Stimulated activated naive CD8-positive, alpha-beta T cell treated with anti-CD3 and anti-CD28 coated beads, Interleukin-15, Interleukin-2, amounts not matched to agents 100 ng/mL and 50 ng/mL, for 24 hours (primary cell): ENCODE measurements around the gene NSD1.

Experiments used
- H3K27ac Mint-ChIP-seq: one replicate; pipeline ENCODE4 v1.8.0; 2021; ENCODE audit warnings: mild to moderate bottlenecking, mixed read lengths
- H3K27me3 Mint-ChIP-seq: one replicate; pipeline ENCODE4 v1.8.0; 2021; ENCODE audit warnings: mixed read lengths
- H3K36me3 Mint-ChIP-seq: one replicate; pipeline ENCODE4 v1.8.0; 2021; ENCODE audit warnings: low read depth, mixed read lengths
- H3K4me1 Mint-ChIP-seq: one replicate; pipeline ENCODE4 v1.8.0; 2021; ENCODE audit warnings: low read depth, mixed read lengths
- H3K4me3 Mint-ChIP-seq: one replicate; pipeline ENCODE4 v1.8.0; 2021; ENCODE audit warnings: mild to moderate bottlenecking, mixed read lengths
- H3K9me3 Mint-ChIP-seq: one replicate; pipeline ENCODE4 v1.8.0; 2021; ENCODE audit warnings: mixed read lengths

Gene NSD1

DNA sequence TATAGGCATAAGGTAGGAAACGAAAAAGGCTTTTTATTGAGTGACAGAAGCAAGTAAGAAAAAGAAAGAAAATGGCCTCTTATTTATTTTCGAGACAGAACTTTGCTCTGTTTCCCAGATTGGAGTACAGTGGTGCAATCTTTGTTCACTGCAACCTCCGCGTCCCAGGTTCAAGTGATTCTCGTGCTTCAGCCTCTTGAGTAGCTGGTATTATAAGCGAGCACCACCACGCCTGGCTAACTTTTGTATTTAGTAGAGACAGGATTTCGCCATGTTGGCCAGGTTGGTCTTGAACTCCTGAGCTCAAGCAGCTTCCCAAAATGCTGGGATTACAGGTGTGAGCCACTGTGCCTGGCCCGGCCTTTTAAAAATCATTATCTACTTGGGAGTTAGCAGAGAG lies 70.7 kb downstream of the NSD1 start:
- Mint-ChIP-seq H3K27ac (no peak overlapping the region), H3K27me3 (no peaks in the 10 kb centered on the region), H3K36me3 (peaks cover 43% of the 10 kb centered on the region), H3K9me3 (no peaks in the 10 kb centered on the region), H3K4me1 (no peaks in the 10 kb centered on the region), H3K4me3 (no peak overlapping the region)

DNA sequence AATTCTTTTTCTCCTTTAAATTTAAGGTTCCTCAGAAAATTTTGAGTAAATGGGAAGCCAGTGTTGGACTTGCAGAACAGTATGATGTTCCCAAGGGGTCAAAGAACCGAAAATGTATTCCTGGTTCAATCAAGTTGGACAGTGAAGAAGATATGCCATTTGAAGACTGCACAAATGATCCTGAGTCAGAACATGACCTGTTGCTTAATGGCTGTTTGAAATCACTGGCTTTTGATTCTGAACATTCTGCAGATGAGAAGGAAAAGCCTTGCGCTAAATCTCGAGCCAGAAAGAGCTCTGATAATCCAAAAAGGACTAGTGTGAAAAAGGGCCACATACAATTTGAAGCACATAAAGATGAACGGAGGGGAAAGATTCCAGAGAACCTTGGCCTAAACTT lies 76.0 kb downstream of the NSD1 start:
- Mint-ChIP-seq H3K27me3 (no peaks in the 10 kb centered on the region), H3K4me1 (no peaks in the 10 kb centered on the region), H3K27ac (no peak overlapping the region), H3K36me3 (peaks cover 72% of the 10 kb centered on the region), H3K9me3 (no peaks in the 10 kb centered on the region), H3K4me3 (no peak overlapping the region)

DNA sequence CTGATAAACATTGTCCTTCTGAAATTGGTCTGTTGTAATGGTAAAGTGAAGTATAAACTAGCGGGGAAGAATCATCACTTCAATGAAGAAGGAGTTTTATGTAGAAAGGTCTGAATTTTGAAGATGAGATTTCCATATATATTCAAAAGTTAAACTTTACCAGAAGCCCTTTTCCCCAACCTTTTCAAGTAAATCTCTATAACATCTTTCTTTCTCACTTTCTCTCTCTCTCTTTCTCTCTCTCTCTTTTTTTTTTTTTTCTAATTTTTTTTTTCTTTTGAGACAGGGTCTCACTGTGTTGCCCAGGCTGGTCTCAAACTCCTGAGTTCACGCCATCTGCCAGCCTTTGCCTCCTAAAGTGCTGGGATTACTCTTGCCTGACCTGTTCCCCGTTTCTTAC lies 78.7 kb downstream of the NSD1 start:
- H3K36me3 Mint-ChIP-seq = peaks cover 78% of the 10 kb centered on the region
- no peaks in the 10 kb centered on the region for H3K9me3 Mint-ChIP-seq
- no peak overlapping the region for H3K27ac Mint-ChIP-seq
- no peak overlapping the region for H3K4me3 Mint-ChIP-seq
- H3K27me3 Mint-ChIP-seq = no peaks in the 10 kb centered on the region
- H3K4me1 Mint-ChIP-seq = peaks cover 5% of the 10 kb centered on the region

DNA sequence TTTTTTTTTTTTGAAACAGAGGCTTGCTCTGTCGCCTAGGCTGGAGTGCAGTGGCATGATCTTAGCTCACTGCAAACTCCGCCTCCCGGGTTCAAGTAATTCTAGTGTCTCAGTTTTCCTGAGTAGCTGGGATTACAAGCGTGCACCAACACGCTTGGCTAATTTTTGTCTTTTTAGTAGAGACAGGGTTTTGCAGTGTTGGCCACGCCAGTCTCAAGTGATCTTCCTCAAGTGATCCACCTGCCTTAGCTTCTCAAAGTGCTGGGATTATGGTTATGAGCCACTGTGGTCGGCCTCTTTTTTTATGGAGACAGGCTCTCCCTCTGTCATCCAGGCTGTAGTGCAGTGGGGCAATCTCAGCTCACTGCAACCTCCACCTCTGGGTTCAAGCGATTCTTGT lies 87.0 kb downstream of the NSD1 start:
- H3K4me3 Mint-ChIP-seq = no peak overlapping the region
- peaks cover 24% of the 10 kb centered on the region for H3K4me1 Mint-ChIP-seq
- peaks cover 48% of the 10 kb centered on the region for H3K36me3 Mint-ChIP-seq
- H3K27ac Mint-ChIP-seq = no peak overlapping the region
- H3K9me3 Mint-ChIP-seq = no peaks in the 10 kb centered on the region
- no peaks in the 10 kb centered on the region for H3K27me3 Mint-ChIP-seq

DNA sequence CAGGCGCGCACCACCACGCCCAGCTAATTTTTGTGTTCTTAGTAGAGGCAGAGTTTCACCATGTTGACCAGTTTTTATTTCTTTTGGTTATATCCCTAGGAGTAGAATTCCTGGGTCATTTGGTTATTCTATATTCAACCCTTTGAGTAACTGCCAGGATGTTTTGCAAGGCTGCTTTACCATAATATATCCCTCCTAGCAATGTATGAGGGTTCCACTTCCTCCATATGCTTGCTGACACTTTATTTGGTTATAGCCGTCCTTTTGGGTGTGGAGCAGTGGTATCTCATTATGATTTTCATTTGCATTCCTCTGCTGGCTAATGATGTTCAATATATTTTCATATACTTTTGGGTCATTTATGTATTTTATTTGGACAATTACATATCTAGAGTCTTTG lies 88.7 kb downstream of the NSD1 start:
- Mint-ChIP-seq H3K9me3 (no peaks in the 10 kb centered on the region), H3K4me1 (peaks cover 19% of the 10 kb centered on the region), H3K27me3 (no peaks in the 10 kb centered on the region), H3K36me3 (peaks cover 42% of the 10 kb centered on the region), H3K27ac (no peak overlapping the region), H3K4me3 (no peak overlapping the region)

DNA sequence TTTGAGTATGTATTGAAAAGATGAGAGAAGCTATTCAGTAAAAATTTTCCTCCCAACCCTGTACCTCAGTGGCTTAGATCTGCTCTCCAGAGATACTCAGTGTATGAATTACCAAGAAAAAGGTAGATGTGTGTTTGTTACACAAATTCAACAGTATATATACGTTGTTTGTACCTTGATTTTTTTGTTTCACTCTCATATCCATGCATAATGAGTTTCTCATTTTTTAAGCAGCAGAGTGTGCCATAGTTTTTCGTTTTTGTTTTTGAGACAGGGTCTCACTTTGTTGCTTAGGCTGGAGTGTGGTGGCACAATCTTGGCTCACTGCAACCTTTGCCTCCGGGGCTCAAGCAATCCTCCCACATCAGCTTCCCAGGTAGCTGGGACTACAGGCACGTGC lies 92.2 kb downstream of the NSD1 start:
- peaks cover 47% of the 10 kb centered on the region for H3K36me3 Mint-ChIP-seq
- H3K4me1 Mint-ChIP-seq = peaks cover 11% of the 10 kb centered on the region
- no peaks in the 10 kb centered on the region for H3K27me3 Mint-ChIP-seq
- H3K9me3 Mint-ChIP-seq = no peaks in the 10 kb centered on the region
- H3K27ac Mint-ChIP-seq = no peak overlapping the region
- H3K4me3 Mint-ChIP-seq = no peak overlapping the region

DNA sequence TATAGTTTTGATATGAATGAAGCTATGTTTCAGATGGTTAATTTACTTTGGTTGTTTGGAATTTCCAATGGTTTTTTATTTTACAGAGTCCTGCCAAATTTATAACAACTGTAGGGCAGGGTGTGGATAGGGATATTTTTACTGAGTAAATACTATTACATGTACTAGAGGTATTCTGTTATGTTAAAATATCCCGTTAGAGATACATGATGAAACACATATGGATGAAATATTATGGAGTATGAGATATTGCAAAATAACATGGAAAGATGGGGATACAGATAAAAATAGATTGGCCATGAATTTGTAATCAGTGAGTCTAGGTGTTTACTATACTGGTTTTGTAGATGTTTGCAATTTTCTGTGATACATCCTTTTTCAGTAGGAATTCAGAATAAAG lies 93.3 kb downstream of the NSD1 start:
- Mint-ChIP-seq H3K4me1 (peaks cover 7% of the 10 kb centered on the region), H3K36me3 (peaks cover 40% of the 10 kb centered on the region)

DNA sequence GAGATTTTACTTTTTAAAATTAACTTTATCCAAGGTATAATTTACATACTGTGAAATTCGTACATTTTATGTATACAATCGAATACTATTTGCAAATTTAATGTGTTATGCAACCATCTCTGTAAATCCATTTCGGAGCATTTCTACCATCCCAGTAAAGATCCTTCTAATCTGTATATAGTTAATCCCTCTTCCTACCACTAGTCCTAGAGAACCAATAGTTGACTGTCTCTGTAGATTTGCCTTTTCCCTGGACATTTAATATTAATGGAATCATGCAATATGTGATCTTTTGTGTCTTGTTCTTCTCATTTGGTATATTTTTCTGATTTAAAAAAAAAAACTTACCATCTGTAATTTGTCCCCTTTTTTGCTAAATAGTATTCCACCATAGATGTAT lies 95.2 kb downstream of the NSD1 start:
- Mint-ChIP-seq H3K36me3 (peaks cover 45% of the 10 kb centered on the region), H3K9me3 (no peaks in the 10 kb centered on the region), H3K27ac (no peak overlapping the region), H3K27me3 (no peaks in the 10 kb centered on the region), H3K4me3 (no peak overlapping the region), H3K4me1 (peaks cover 13% of the 10 kb centered on the region)

More for the DNA sequence above, 93.3 kb downstream of the NSD1 start:
- H3K27me3 Mint-ChIP-seq = no peaks in the 10 kb centered on the region
- no peak overlapping the region for H3K4me3 Mint-ChIP-seq
- no peaks in the 10 kb centered on the region for H3K9me3 Mint-ChIP-seq
- no peak overlapping the region for H3K27ac Mint-ChIP-seq

DNA sequence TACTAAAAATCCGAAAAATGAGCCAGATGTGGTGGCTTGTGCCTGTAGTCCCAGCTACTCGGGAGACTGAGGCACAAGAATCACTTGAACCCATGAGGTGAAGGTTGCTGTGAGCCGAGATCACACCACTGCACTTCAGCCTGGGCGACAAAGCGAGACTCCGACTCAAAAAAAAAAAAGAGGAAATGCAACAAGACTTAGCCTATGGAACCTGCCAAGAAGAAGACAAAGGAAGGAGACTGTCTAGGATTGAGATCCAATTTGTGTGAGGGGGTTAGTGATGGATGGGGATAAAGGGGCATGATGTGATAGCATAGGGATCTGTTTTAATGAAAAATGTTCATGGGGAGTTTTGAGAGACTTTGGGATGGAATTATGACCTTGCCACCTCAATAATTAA lies 97.1 kb downstream of the NSD1 start:
- Mint-ChIP-seq H3K36me3 (peaks cover 46% of the 10 kb centered on the region), H3K4me3 (no peak overlapping the region), H3K27ac (no peak overlapping the region), H3K27me3 (no peaks in the 10 kb centered on the region), H3K9me3 (no peaks in the 10 kb centered on the region), H3K4me1 (peaks cover 13% of the 10 kb centered on the region)

DNA sequence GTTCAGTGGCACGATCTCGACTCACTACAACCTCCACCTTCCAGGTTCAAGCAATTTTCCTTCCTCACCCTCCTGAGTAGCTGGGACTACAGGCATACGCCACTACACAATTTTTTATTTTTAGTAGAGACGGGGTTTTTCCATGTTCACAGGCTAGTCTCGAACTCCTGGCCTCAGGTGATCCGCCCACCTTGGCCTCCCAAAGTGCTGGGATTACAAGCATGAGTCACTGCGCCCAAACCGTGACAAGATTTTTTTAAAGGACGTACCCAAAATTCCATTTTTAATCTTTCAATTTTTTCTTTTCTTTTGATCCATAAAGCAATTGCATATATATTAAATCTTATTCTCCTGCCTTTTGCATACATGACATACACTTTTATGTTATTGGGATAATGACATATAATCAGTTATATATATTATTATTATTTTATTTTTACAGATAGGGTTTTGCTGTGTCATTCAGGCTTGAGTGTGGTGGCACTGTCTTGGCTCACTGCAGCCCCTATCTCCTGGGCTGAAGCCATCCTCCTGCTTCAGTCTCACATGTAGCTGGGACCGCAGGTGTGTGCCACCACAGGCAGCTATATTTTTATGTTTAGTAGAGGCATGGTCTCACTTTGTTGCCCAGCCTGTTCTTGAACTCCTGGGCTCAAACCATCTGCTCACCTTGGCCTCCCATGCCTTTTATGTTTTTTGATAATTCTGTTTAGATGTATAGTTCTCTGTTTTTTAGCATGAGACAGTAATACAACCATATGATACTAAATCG lies 98.1 kb downstream of the NSD1 start:
- no peak overlapping the region for H3K27ac Mint-ChIP-seq
- peaks cover 13% of the 10 kb centered on the region for H3K4me1 Mint-ChIP-seq
- no peaks in the 10 kb centered on the region for H3K9me3 Mint-ChIP-seq
- H3K27me3 Mint-ChIP-seq = no peaks in the 10 kb centered on the region
- no peak overlapping the region for H3K4me3 Mint-ChIP-seq
- peaks cover 50% of the 10 kb centered on the region for H3K36me3 Mint-ChIP-seq

DNA sequence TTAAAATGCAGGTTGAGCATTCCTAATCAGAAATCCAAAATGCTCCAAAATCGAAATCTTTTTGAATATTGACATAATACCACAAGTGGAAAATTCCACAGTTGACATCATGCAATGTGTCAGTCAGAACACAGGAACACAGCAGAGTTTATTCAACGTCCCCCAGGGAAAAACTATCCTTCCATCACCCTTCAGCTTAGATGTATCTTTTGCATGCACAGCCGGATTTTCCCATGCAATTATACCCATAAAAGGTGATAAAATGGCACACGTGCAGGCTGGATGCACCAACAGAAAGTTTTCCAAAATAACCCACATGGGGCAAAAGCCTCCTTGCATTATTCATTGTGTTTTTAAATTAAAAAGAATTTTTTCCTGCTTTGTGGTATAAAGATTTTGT lies 98.8 kb downstream of the NSD1 start:
- Mint-ChIP-seq H3K4me3 (no peak overlapping the region), H3K36me3 (peaks cover 51% of the 10 kb centered on the region), H3K27ac (peak overlapping the region; percentile 16), H3K4me1 (peaks cover 13% of the 10 kb centered on the region), H3K9me3 (no peaks in the 10 kb centered on the region), H3K27me3 (no peaks in the 10 kb centered on the region)

DNA sequence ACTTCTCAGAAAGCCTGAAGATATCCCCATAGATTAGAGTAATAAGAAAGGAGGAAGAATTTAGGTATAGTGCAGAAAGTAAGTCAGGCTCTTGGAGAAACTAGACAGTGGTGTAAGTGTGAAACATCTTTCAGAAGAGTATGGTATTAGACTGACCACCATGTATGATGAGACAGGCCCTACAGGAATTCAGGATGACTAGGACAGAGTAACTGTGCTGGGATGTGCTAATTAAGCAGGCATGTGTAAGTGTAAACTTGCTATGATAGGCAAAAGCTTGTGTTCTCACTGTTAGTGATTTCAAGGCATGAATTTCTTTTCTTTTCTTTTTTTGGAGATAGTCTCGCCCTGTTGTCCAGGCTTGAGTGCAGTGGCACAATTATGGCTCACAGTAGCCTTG lies 99.2 kb downstream of the NSD1 start:
- Mint-ChIP-seq H3K27me3 (no peaks in the 10 kb centered on the region), H3K27ac (peak overlapping the region; percentile 64), H3K4me1 (peaks cover 13% of the 10 kb centered on the region), H3K4me3 (no peak overlapping the region), H3K36me3 (peaks cover 53% of the 10 kb centered on the region), H3K9me3 (no peaks in the 10 kb centered on the region)

DNA sequence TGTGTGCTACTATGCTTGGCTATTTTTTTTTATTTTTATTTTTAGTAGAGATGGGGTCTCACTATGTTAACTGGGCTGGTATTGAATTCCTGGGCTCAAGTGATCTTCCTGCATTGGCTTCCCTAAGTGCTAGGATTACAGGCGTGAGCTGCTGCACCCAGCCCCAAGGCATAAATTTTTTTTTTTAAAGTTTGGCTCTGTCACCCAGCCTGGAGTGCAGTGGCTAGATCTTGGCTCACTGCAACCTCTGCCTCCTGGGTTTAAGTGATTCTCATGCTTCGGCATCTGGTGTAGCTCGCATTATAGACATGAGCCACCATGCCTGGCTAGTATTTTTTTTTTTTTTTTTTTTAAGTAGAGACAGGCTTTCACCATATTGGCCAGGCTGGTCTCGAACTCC lies 99.6 kb downstream of the NSD1 start:
- Mint-ChIP-seq H3K4me1 (peaks cover 13% of the 10 kb centered on the region), H3K27ac (no peak overlapping the region), H3K27me3 (no peaks in the 10 kb centered on the region), H3K4me3 (no peak overlapping the region), H3K36me3 (peaks cover 57% of the 10 kb centered on the region), H3K9me3 (no peaks in the 10 kb centered on the region)

DNA sequence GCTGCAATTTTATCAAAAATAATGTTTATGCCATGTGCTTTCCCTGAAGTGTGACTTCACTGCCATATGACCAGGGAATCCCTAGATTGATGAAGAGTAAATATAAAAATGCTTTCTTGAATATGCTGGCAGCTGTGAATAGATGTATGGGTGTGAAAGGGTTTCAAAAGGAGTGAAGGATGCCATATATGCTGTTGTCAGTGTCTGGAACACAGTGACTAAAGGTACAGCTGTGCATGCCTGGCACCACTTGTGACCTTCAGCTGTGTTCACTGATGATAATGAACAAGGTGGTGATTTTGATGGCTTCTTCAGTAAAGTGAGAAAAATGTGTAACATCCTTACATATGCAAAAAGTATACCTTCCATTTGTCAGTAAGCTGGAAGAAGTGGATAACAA lies 100.2 kb downstream of the NSD1 start:
- Mint-ChIP-seq H3K4me1 (peaks cover 13% of the 10 kb centered on the region), H3K4me3 (no peak overlapping the region), H3K27me3 (no peaks in the 10 kb centered on the region), H3K36me3 (peaks cover 61% of the 10 kb centered on the region), H3K9me3 (no peaks in the 10 kb centered on the region), H3K27ac (no peak overlapping the region)

DNA sequence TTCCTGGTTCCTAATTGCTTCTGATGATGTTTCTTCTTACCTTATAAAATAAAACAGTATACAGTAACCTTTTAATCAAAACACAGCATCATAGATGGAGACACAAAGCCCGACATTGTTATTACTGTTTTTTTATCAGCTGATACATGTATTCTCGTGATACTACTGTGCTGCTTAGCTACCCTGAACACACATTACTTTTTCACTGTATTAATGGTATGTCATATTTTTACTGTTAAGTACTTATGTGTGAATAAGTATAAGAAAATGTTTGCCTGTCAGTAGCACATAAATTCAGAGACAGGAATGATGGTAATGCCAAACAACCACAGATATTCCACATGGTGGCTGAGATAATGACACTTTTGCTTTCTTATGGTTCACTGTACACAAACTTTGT lies 101.3 kb downstream of the NSD1 start:
- peaks cover 63% of the 10 kb centered on the region for H3K36me3 Mint-ChIP-seq
- H3K9me3 Mint-ChIP-seq = no peaks in the 10 kb centered on the region
- no peaks in the 10 kb centered on the region for H3K27me3 Mint-ChIP-seq
- H3K4me3 Mint-ChIP-seq = no peak overlapping the region
- H3K27ac Mint-ChIP-seq = no peak overlapping the region
- peaks cover 13% of the 10 kb centered on the region for H3K4me1 Mint-ChIP-seq

DNA sequence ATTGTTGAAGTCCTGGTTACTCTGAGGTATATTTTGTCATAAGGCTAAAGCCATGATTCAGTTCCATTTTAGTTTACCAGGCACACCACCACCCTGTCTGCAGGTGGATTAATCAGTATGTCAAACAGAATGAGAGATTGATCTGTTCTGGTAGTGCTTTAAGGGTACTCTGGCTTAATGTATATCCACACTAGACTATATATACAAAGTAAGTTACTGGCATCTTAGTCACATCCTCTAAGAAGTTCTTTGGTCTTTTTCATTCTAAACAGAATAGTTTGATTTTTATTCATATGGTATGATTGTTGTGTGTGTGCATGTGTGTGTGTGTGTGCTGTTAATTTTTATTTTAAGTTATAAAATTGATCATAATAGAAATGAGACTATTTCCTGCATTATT lies 108.2 kb downstream of the NSD1 start:
- H3K27ac Mint-ChIP-seq = no peak overlapping the region
- H3K4me3 Mint-ChIP-seq = no peak overlapping the region
- no peaks in the 10 kb centered on the region for H3K9me3 Mint-ChIP-seq
- H3K4me1 Mint-ChIP-seq = no peaks in the 10 kb centered on the region
- no peaks in the 10 kb centered on the region for H3K27me3 Mint-ChIP-seq
- peaks cover 66% of the 10 kb centered on the region for H3K36me3 Mint-ChIP-seq
